Measurements from ENCODE around the gene CLCA2.

The CLCA2 gene

DNA sequence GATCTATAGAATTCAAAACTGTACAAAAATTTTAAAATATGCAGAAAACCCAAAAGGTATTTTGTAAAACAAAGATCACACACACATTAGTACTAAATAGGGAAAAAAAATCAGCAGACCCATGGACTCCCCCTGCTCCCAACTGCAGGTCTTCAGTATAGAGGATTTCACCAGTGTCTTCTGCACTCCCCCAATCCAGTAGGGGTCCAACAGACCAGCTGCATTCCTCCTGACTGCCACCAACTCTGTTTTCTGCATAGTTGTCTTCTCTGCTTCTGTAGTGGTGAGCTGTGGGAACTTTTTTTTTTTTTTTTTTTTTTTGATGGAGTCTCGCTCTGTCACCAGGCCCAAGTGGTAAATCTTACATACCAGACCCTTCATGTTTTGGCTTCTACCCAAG lies 21.9 kb downstream of the CLCA2 start:
- TF ChIP-seq, protein P1, sequence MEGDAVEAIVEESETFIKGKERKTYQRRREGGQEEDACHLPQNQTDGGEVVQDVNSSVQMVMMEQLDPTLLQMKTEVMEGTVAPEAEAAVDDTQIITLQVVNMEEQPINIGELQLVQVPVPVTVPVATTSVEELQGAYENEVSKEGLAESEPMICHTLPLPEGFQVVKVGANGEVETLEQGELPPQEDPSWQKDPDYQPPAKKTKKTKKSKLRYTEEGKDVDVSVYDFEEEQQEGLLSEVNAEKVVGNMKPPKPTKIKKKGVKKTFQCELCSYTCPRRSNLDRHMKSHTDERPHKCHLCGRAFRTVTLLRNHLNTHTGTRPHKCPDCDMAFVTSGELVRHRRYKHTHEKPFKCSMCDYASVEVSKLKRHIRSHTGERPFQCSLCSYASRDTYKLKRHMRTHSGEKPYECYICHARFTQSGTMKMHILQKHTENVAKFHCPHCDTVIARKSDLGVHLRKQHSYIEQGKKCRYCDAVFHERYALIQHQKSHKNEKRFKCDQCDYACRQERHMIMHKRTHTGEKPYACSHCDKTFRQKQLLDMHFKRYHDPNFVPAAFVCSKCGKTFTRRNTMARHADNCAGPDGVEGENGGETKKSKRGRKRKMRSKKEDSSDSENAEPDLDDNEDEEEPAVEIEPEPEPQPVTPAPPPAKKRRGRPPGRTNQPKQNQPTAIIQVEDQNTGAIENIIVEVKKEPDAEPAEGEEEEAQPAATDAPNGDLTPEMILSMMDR (IDR thresholded peaks at IDR 0.05; ENCODE audit: low read depth, low read length): no peak
- Histone ChIP-seq H3K27me3 (ENCODE audit: insufficient read depth, low read depth, severe bottlenecking) (no peaks in the 10 kb centered on the region), H3K36me3 (no peaks in the 10 kb centered on the region), H3K4me3 (ENCODE audit: low read depth, low read length) (no peak overlapping the region), H3K9me3 (ENCODE audit: severe bottlenecking) (no peaks in the 10 kb centered on the region), H3K27ac (no peak overlapping the region)
- no peak for DNase-seq

DNA sequence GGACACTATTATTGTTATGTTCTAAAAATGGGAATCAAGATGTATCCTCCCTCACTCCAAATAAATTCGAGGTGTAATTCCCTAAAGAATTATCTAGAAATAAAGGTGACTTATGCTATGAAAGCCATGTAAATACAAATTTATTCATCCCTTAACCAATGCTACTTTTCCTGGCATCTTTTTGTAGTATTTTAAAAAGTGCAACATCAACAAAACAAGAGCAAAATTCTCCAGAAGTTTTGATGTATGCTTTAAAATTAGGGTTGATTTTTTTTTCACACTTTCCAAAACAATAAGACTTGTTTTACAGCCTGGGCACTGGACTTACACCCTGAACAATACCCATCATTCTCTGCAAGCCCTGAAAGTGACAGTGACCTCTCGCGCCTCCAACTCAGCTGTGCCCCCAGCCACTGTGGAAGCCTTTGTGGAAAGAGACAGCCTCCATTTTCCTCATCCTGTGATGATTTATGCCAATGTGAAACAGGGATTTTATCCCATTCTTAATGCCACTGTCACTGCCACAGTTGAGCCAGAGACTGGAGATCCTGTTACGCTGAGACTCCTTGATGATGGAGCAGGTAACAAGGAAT lies 23.3 kb downstream of the CLCA2 start:
- Histone ChIP-seq H3K36me3 (no peaks in the 10 kb centered on the region), H3K27ac (no peak overlapping the region), H3K27me3 (ENCODE audit: insufficient read depth, low read depth, severe bottlenecking) (no peaks in the 10 kb centered on the region), H3K4me3 (ENCODE audit: low read depth, low read length) (no peak overlapping the region), H3K9me3 (ENCODE audit: severe bottlenecking) (no peaks in the 10 kb centered on the region)
- TF ChIP-seq, protein P1 (IDR thresholded peaks at IDR 0.05; ENCODE audit: low read depth, low read length): no peak
- no peak for DNase-seq

DNA sequence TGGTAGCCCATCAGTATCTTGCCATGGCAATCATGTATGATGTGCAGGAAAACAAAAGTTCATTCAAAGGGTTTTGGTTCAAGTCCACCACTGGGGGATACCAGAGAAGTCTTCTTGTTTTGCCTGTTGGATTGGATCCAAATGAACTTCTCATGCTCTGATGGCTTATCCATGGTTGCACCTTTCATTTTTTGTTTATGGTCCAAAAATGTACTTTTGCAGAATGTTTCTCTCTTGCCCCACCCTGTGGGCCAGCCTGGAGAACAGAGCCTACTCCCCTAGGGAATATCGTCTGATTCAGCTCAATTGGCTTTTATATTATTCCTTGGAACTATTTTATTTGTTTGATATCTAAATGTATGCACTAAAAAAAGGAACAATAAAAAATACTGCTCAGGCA lies 24.7 kb downstream of the CLCA2 start:
- TF ChIP-seq, protein P1 (IDR thresholded peaks at IDR 0.05; ENCODE audit: low read depth, low read length): no peak
- no peak for DNase-seq
- no peaks in the 10 kb centered on the region for H3K9me3 ChIP-seq (ENCODE audit: severe bottlenecking)
- no peaks in the 10 kb centered on the region for H3K27me3 ChIP-seq (ENCODE audit: insufficient read depth, low read depth, severe bottlenecking)
- H3K27ac ChIP-seq: no peak overlapping the region
- H3K36me3 ChIP-seq: no peaks in the 10 kb centered on the region
- H3K4me3 ChIP-seq (ENCODE audit: low read depth, low read length): no peak overlapping the region

DNA sequence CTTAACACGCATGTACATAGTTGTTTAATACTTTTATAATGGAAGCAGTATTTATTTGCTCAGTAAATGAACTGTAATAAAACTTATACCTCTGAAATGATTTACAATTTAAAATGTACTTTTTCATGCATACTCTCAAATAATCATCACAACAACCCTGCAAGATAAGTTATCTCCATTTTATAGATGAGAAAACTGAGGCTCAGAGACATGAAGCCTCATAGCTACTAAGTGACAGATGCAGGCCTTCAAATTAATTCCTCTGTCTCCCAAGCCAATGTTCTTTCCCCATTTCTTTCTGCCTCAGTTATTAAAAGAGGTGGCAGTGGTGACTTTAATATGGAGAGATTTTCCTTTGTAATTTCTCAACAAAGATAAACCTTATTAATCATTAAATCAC lies 25.1 kb downstream of the CLCA2 start:
- H3K27ac ChIP-seq: no peak overlapping the region
- H3K27me3 ChIP-seq (ENCODE audit: insufficient read depth, low read depth, severe bottlenecking): no peaks in the 10 kb centered on the region
- H3K9me3 ChIP-seq (ENCODE audit: severe bottlenecking): no peaks in the 10 kb centered on the region
- no peak overlapping the region for H3K4me3 ChIP-seq (ENCODE audit: low read depth, low read length)
- DNase-seq: no peak
- no peaks in the 10 kb centered on the region for H3K36me3 ChIP-seq
- TF ChIP-seq, protein P1 (IDR thresholded peaks at IDR 0.05; ENCODE audit: low read depth, low read length): no peak

GRCh38 chr1:86450847-86451246 lies 26.9 kb downstream of the CLCA2 start:
- no peaks in the 10 kb centered on the region for H3K27me3 ChIP-seq (ENCODE audit: insufficient read depth, low read depth, severe bottlenecking)
- no peak for DNase-seq
- H3K27ac ChIP-seq: no peak overlapping the region
- TF ChIP-seq, protein P1 (IDR thresholded peaks at IDR 0.05; ENCODE audit: low read depth, low read length): no peak
- no peaks in the 10 kb centered on the region for H3K9me3 ChIP-seq (ENCODE audit: severe bottlenecking)
- no peaks in the 10 kb centered on the region for H3K36me3 ChIP-seq
- H3K4me3 ChIP-seq (ENCODE audit: low read depth, low read length): no peak overlapping the region

DNA sequence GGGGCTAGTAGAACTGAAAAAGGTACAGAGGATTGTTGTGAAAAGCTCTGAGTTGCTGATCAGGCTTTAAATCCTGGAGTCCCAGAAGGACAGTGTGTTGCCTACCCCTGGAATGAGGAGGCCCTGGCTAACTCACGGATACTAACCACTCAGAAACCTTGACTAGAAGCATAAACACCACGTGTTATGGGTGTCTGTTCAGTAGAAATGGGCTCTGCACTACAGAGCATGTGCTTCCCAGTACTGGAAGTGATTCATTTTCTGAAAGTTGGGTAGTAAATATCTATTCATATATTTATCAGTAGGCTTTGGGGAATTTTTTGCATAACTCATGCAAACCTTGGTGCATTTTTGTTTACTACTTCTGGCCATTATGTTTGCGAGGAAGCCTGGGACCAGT lies 29.7 kb downstream of the CLCA2 start:
- Histone ChIP-seq H3K27ac (no peak overlapping the region), H3K36me3 (no peaks in the 10 kb centered on the region), H3K9me3 (ENCODE audit: severe bottlenecking) (no peaks in the 10 kb centered on the region), H3K4me3 (ENCODE audit: low read depth, low read length) (no peak overlapping the region), H3K27me3 (ENCODE audit: insufficient read depth, low read depth, severe bottlenecking) (no peaks in the 10 kb centered on the region)
- DNase-seq: no peak
- TF ChIP-seq, protein P1 (IDR thresholded peaks at IDR 0.05; ENCODE audit: low read depth, low read length): no peak
